KMS-11 (cell line): ENCODE measurements around the gene DOK6.

Experiments used
- H2AFZ ChIP-seq: fragments of 200-600 bp; sonication (generic); 2 replicates; pipeline ENCODE4 v1.6.1; 2016; ENCODE audit warnings: antibody characterized with exemption, mixed run types, low read depth
- H3K27ac ChIP-seq: fragments of 200-600 bp; sonication (generic); 2 replicates; pipeline ENCODE4 v1.6.1; 2016; ENCODE audit warnings: mild to moderate bottlenecking, mixed run types
- H3K27me3 ChIP-seq: fragments of 200-600 bp; sonication (generic); 2 replicates; pipeline ENCODE4 v1.6.1; 2017; ENCODE audit warnings: mild to moderate bottlenecking, low read depth, mixed run types, moderate library complexity; ENCODE audit not compliant: insufficient read depth
- H3K36me3 ChIP-seq: fragments of 200-600 bp; sonication (generic); 2 replicates; pipeline ENCODE4 v1.6.1; 2017; ENCODE audit warnings: mild to moderate bottlenecking, mixed run types; ENCODE audit not compliant: insufficient read depth
- H3K4me1 ChIP-seq: fragments of 200-600 bp; sonication (generic); 2 replicates; pipeline ENCODE4 v1.6.1; 2016; ENCODE audit warnings: mild to moderate bottlenecking, low read depth, mixed run types; ENCODE audit not compliant: poor library complexity, severe bottlenecking
- H3K4me2 ChIP-seq: fragments of 200-600 bp; sonication (generic); 2 replicates; pipeline ENCODE4 v1.7.0; 2016; ENCODE audit warnings: mild to moderate bottlenecking, mixed run types
- H3K4me3 ChIP-seq: fragments of 200-600 bp; sonication (generic); IDR thresholded peaks from 2 replicates; pipeline ENCODE4 v1.6.1; 2017; ENCODE audit warnings: low read depth, low read length, mixed read lengths; ENCODE audit not compliant: insufficient read depth
- H3K79me2 ChIP-seq: fragments of 200-600 bp; sonication (generic); 2 replicates; pipeline ENCODE4 v1.6.1; 2016; ENCODE audit warnings: low read depth, mixed run types; ENCODE audit not compliant: insufficient read depth
- H3K9ac ChIP-seq: fragments of 200-600 bp; sonication (generic); 2 replicates; pipeline ENCODE4 v1.6.1; 2016; ENCODE audit warnings: mild to moderate bottlenecking, mixed run types
- H4K20me1 ChIP-seq: fragments of 200-600 bp; sonication (generic); 2 replicates; pipeline ENCODE4 v1.6.1; 2016; ENCODE audit warnings: mild to moderate bottlenecking, mixed run types; ENCODE audit not compliant: insufficient read depth
- CTCF ChIP-seq: fragments of 200-600 bp; sonication (generic); conservative IDR thresholded peaks from 2 replicates; pipeline ENCODE4 v1.6.1; 2017; ENCODE audit warnings: low read depth, mild to moderate bottlenecking, antibody characterized with exemption, low read length, moderate library complexity, mixed read lengths

Gene DOK6

GRCh38 chr18:69715191-69715795 is 314.6 kb downstream of the DOK6 start:
- H3K4me2 ChIP-seq, result no peak overlapping the region
- H2AFZ ChIP-seq, result no peak overlapping the region
- TF ChIP-seq CTCF, result no peak
- H3K4me3 ChIP-seq, result no peak overlapping the region
- H3K27me3 ChIP-seq, result no peaks in the 10 kb centered on the region
- H3K4me1 ChIP-seq, result no peaks in the 10 kb centered on the region
- no peaks in the 10 kb centered on the region for H3K79me2 ChIP-seq
- no peaks in the 10 kb centered on the region for H4K20me1 ChIP-seq
- no peaks in the 10 kb centered on the region for H3K36me3 ChIP-seq
- H3K9ac ChIP-seq, result no peak overlapping the region
- H3K27ac ChIP-seq, result no peak overlapping the region

GRCh38 chr18:69717586-69717985 is 316.9 kb downstream of the DOK6 start:
- Histone ChIP-seq H4K20me1 (no peaks in the 10 kb centered on the region), H3K79me2 (no peaks in the 10 kb centered on the region), H3K36me3 (no peaks in the 10 kb centered on the region), H3K9ac (no peak overlapping the region), H3K27me3 (no peaks in the 10 kb centered on the region), H3K4me1 (no peaks in the 10 kb centered on the region), H2AFZ (no peak overlapping the region), H3K4me3 (no peak overlapping the region), H3K27ac (no peak overlapping the region), H3K4me2 (no peak overlapping the region)
- no peak for TF ChIP-seq CTCF

GRCh38 chr18:69718912-69719547 is 318.3 kb downstream of the DOK6 start:
- no peak overlapping the region for H3K27ac ChIP-seq
- no peaks in the 10 kb centered on the region for H3K4me1 ChIP-seq
- H4K20me1 ChIP-seq, result no peaks in the 10 kb centered on the region
- H3K9ac ChIP-seq, result no peak overlapping the region
- TF ChIP-seq CTCF, result no peak
- no peak overlapping the region for H3K4me3 ChIP-seq
- H2AFZ ChIP-seq, result no peak overlapping the region
- no peaks in the 10 kb centered on the region for H3K36me3 ChIP-seq
- no peaks in the 10 kb centered on the region for H3K27me3 ChIP-seq
- H3K4me2 ChIP-seq, result no peak overlapping the region
- no peaks in the 10 kb centered on the region for H3K79me2 ChIP-seq

GRCh38 chr18:69720422-69720821 is 319.7 kb downstream of the DOK6 start:
- no peak overlapping the region for H3K27ac ChIP-seq
- H4K20me1 ChIP-seq, result no peaks in the 10 kb centered on the region
- H3K4me3 ChIP-seq, result no peak overlapping the region
- no peaks in the 10 kb centered on the region for H3K27me3 ChIP-seq
- H2AFZ ChIP-seq, result no peak overlapping the region
- no peak overlapping the region for H3K4me2 ChIP-seq
- no peaks in the 10 kb centered on the region for H3K4me1 ChIP-seq
- TF ChIP-seq CTCF, result no peak
- H3K9ac ChIP-seq, result no peak overlapping the region
- no peaks in the 10 kb centered on the region for H3K79me2 ChIP-seq
- H3K36me3 ChIP-seq, result no peaks in the 10 kb centered on the region
